SH-SY5Y (cell line): ENCODE data around the gene LSAMP.

Experiments used
- GATA2 ChIP-seq: IDR thresholded peaks from 2 replicates; pipeline ENCODE4 v1.6.1; 2011; ENCODE audit warnings: mild to moderate bottlenecking, low read depth, low read length
- GATA3 ChIP-seq: IDR thresholded peaks from 2 replicates; pipeline ENCODE4 v1.6.1; 2011; ENCODE audit warnings: low read depth, mild to moderate bottlenecking, low read length, moderate library complexity

- TF ChIP-seq GATA2 (no peak), GATA3 (no peak)
Measured at GRCh38 chr3:115758076-115758763, 687.1 kb downstream of the LSAMP start.
